ACHN (cell line): Measurements from ENCODE around the gene CCL8.
A peak's percentile ranks its signal among the peaks of the same experiment; 100 is the strongest.

ENCODE experiments used
- DNase-seq: peaks from one replicate; pipeline ENCODE4 v3.0.0-alpha.2; 2015
- in situ Hi-C: cut with HindIII; loops from 2 replicates; pipeline ENCODE4 v1.10.0; 2017; ENCODE audit warnings: low sequenced_read_pairs, low pct_ligation_motif_present, low pct_unique_long_range_greater_than_20kb

CCL8 gene

DNA sequence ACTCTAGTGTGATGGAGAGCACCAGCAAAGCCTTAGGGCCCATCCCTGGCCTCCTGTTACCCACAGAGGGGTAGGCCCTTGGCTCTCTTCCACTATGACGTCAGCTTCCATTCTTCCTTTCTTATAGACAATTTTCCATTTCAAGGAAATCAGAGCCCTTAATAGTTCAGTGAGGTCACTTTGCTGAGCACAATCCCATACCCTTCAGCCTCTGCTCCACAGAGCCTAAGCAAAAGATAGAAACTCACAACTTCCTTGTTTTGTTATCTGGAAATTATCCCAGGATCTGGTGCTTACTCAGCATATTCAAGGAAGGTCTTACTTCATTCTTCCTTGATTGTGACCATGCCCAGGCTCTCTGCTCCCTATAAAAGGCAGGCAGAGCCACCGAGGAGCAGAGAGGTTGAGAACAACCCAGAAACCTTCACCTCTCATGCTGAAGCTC, at the start of gene CCL8:
TSS of gene CCL8 (plus strand) at position 397 of the 445 bp plus-strand sequence. CDS start 67 bp downstream, outside the sequence.
- DNase-seq = no peak
- in situ Hi-C loops = loop anchor here (25.0 kb wide), 1 partner anchor 107 kb away; no protein-coding TSS in a partner anchor

GRCh38 chr17:34269969-34270368, 49.3 kb upstream of the CCL8 start, which contains the start of gene CCL7:
Gene CCL7, plus strand, starts transcription at chr17:34270221. Its CDS starts 70 bp downstream, at chr17:34270291.
- DNase-seq = no peak
- in situ Hi-C loops = no loop called here

- DNase-seq = no peak
Measured at GRCh38 chr17:34275881-34276280, 43.4 kb upstream of the CCL8 start.

DNA sequence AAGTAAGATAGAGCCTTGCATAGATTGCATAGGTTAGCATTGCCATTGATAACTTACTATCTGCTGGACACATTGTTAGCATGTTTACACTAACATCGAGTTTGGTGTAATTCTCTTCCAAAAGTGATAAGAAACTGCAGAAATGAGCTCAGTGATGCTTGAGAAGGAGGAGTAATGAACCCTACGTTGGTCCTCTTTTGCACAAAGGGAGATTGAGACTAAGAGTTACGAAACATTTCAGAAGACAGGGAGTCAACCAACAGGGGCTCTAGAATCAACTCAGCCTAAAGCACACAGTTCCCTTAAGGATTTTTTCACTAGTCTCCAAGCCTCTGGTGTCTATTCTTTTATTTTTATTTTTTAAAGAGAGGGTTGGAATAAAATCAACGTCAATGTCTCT, 42.4 kb upstream of the CCL8 start:
- in situ Hi-C loops = no loop called here
- no peak for DNase-seq

More at GRCh38 chr17:34275881-34276280, 43.4 kb upstream of the CCL8 start:
- in situ Hi-C loops = no loop called here

DNA sequence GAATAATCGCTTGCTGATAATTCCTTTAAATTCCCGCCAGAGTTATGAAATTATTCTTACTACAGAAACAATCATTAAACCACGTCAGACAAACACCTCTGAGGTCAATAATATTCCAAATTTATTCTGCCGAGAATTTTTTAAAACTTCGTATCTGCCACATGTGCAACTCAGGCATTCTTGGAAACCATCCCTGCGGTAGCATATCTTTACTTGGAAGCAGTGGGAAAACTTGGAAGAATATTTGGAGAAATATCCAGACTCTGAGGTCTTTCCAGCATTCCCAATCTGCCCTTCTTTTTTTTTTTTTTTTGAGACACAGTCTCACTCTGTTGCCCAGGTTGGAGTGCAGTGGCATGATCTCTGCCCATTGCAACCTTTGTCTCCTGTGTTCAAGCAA, 35.7 kb upstream of the CCL8 start:
- DNase-seq = no peak
- in situ Hi-C loops = no loop called here

- in situ Hi-C loops = no loop called here
- no peak for DNase-seq
Measured at GRCh38 chr17:34285286-34285792, 33.9 kb upstream of the CCL8 start, which contains the start of gene CCL11. Gene CCL11, plus strand, starts transcription at chr17:34285742. Its CDS starts 67 bp downstream, at chr17:34285809.

DNA sequence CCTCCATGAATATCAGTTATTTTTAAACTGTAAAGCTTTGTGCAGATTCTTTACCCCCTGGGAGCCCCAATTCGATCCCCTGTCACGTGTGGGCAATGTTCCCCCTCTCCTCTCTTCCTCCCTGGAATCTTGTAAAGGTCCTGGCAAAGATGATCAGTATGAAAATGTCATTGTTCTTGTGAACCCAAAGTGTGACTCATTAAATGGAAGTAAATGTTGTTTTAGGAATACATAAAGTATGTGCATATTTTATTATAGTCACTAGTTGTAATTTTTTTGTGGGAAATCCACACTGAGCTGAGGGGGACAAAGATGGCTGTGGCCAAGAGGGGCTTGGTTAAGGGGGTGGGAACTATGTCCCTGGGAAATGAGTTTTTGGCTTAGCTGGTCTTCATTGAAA, 31.4 kb upstream of the CCL8 start:
- in situ Hi-C loops = no loop called here
- no peak for DNase-seq

DNA sequence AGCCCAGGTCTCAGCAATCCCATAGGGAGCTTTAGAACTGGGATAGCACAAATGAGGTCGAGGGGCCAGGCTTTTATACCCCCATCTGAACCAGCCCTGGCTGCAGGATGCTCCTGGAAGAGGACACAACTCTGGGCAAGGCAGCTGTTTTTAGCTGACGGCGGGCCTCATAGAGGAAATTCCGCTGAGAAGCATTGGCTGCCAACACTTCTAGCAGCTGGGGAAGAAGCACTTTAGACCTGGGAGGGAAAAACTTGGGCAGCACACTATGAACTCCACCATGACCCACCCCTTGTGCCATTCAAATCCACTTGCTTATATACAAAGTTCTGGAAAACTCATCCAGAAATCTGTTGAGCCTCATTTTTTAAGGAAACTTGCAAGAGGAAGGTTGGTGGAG, 28.6 kb upstream of the CCL8 start:
- in situ Hi-C loops = no loop called here
- no peak for DNase-seq

GRCh38 chr17:34291721-34292348, 27.4 kb upstream of the CCL8 start:
- no peak for DNase-seq

GRCh38 chr17:34299027-34299426, 20.2 kb upstream of the CCL8 start:
- no peak for DNase-seq
- in situ Hi-C loops = no loop called here

More at GRCh38 chr17:34291721-34292348, 27.4 kb upstream of the CCL8 start:
- in situ Hi-C loops = no loop called here

DNA sequence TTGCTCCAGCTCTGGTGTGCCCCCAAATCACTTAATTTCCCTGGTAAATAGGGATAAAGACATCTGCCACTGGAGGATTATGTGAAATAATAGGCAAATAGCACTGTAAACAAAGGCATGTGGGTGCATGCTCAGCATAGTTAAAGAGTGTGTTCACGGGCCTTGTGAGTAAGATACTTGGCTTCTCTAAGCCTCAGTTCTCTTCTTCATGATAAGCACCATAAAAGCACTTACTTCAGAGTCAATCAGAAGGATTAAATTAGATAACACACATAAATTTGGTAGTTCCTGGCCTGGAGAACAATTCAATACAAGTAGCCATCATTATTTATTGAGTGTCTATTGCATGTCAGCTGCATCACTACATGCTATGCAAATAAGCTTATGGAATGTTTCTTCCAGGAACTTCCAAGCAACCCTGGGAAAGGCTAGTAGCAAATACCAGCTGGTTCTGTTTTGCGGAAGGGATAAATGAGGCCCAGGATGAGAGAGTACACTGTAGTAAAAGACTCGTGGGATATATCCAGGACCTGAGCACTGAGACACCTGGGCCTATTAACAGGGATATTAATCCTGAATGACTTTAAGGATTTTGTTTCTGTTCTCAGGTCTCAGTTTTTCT, 19.2 kb upstream of the CCL8 start:
- no peak for DNase-seq

DNA sequence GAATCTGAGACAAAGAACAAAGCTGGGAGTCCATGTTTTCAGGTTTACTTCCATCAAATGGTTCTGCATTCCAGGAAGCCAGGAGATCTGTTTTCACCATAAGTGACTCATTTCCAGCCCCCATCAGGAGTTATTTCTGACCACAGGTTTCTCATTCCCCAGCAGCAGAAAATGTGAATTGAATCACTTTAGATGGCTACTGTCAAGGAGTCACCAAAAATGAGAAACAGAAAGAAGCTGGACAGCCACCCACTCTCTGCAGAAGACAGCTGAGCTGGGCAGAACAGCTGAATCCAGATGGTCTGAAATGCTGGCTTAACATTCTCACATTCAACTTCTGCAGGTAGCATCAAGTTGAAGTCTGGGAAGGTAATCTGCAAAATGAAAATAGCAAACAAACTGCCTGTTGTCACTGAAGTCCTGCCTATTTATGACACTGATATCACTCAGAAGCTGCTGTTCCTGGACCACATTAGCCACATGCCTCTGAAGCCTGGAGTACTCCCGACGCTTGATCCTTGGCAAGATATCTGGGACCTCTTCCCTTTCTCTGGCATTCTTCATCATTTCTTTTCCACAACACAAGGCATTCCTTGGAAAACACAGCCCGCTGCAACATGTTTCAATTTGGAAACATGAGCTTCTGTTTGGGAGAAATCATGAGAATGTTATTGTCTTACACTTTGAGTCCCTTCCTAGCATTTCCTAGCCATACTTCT, 18.4 kb upstream of the CCL8 start:
- in situ Hi-C loops = loop anchor here (25.0 kb wide), 1 partner anchor 89 kb away; no protein-coding TSS in a partner anchor
- DNase-seq = peak; percentile 22

More for the DNA sequence above, 19.2 kb upstream of the CCL8 start:
- in situ Hi-C loops = loop anchor here (25.0 kb wide), 1 partner anchor 88 kb away; no protein-coding TSS in a partner anchor

DNA sequence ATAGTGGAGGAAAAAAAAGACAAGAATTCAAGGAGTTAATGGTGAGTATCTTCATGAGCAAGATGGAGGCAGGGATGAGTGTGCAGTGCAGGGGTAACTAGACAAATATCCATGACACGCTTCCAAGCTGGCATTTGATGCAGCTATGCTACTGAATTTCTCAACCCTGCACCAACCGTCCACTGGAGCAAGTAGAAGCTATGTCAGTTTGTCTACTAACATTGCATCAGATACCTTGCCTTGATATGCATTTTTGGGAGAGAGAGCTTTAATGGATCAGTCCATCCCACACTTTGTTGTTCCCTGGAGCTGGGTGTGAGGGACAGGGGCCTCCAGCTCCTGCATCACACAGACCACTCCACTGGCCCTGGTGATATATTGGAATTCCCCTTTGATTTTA, 17.2 kb upstream of the CCL8 start:
- DNase-seq = no peak
- in situ Hi-C loops = loop anchor here (25.0 kb wide), 1 partner anchor 90 kb away; no protein-coding TSS in a partner anchor

GRCh38 chr17:34302636-34303035, 16.6 kb upstream of the CCL8 start:
- in situ Hi-C loops = loop anchor here (25.0 kb wide), 1 partner anchor 90 kb away; no protein-coding TSS in a partner anchor
- no peak for DNase-seq

GRCh38 chr17:34303606-34304005, 15.6 kb upstream of the CCL8 start:
- in situ Hi-C loops = loop anchor here (25.0 kb wide), 1 partner anchor 91 kb away; no protein-coding TSS in a partner anchor
- DNase-seq = no peak

- in situ Hi-C loops = loop anchor here (25.0 kb wide), 1 partner anchor 93 kb away; no protein-coding TSS in a partner anchor
- DNase-seq = no peak
Measured at GRCh38 chr17:34305061-34305460, 14.2 kb upstream of the CCL8 start.

GRCh38 chr17:34305606-34306005, 13.6 kb upstream of the CCL8 start:
- in situ Hi-C loops = loop anchor here (25.0 kb wide), 1 partner anchor 93 kb away; no protein-coding TSS in a partner anchor
- no peak for DNase-seq

- in situ Hi-C loops = loop anchor here (25.0 kb wide), 1 partner anchor 94 kb away; no protein-coding TSS in a partner anchor
- DNase-seq = peak; percentile 58
Measured at GRCh38 chr17:34306466-34306865, 12.8 kb upstream of the CCL8 start.
